ENCODE data around the gene ATXN2L. TPM values are rescaled to one million over a fixed set of nuclear protein-coding genes. Genes with fewer than 3 reads are reported as not detected.
A peak's percentile ranks its signal among the peaks of the same experiment; 100 is the strongest.
"Not testable (repeated sequence)": the region's sequence is repeated elsewhere in the genome, so short reads cannot be mapped to it uniquely, and the experiment has no call there.

ATXN2L gene
- total RNA-seq, 3 donors from 2014 or later, result 43.8 to 62.6 (median 58.1) TPM

- H3K4me1 ChIP-seq, result peaks cover 0 to 4% of the 10 kb centered on the region in 2 donors
- DNase-seq (ENCODE audit: low spot score in 2 of 2), result no peak
- no peaks in the 10 kb centered on the region for H3K27me3 ChIP-seq
- intact Hi-C loops (cut with DNase I; ENCODE audit: low total_unique reads), result no loop called here
- H3K27ac ChIP-seq, result no peak overlapping the region
- peak overlapping the region in 2 of 3 donors; percentile 71 to 73 for H3K4me3 ChIP-seq
- no peaks in the 10 kb centered on the region for H3K9me3 ChIP-seq
- no peaks in the 10 kb centered on the region for H3K36me3 ChIP-seq
- TF ChIP-seq, protein P1, sequence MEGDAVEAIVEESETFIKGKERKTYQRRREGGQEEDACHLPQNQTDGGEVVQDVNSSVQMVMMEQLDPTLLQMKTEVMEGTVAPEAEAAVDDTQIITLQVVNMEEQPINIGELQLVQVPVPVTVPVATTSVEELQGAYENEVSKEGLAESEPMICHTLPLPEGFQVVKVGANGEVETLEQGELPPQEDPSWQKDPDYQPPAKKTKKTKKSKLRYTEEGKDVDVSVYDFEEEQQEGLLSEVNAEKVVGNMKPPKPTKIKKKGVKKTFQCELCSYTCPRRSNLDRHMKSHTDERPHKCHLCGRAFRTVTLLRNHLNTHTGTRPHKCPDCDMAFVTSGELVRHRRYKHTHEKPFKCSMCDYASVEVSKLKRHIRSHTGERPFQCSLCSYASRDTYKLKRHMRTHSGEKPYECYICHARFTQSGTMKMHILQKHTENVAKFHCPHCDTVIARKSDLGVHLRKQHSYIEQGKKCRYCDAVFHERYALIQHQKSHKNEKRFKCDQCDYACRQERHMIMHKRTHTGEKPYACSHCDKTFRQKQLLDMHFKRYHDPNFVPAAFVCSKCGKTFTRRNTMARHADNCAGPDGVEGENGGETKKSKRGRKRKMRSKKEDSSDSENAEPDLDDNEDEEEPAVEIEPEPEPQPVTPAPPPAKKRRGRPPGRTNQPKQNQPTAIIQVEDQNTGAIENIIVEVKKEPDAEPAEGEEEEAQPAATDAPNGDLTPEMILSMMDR (IDR thresholded peaks at IDR 0.05), result no peak
- TF ChIP-seq POLR2A (IDR thresholded peaks at IDR 0.05), result no peak
- TF ChIP-seq POLR2AphosphoS5 (IDR thresholded peaks at IDR 0.05), result no peak
Observed at GRCh38 chr16:28880589-28880915, 57.8 kb downstream of the ATXN2L start.

GRCh38 chr16:28880955-28881354 is 58.2 kb downstream of the ATXN2L start:
- H3K4me3 ChIP-seq, result no peak overlapping the region
- no peak for DNase-seq (ENCODE audit: low spot score in 2 of 2)
- intact Hi-C loops (cut with DNase I; ENCODE audit: low total_unique reads), result no loop called here
- peaks cover 0 to 4% of the 10 kb centered on the region in 2 donors for H3K4me1 ChIP-seq
- TF ChIP-seq POLR2AphosphoS5 (IDR thresholded peaks at IDR 0.05) (no peak), POLR2A (IDR thresholded peaks at IDR 0.05) (no peak)
- TF ChIP-seq, protein P1 (IDR thresholded peaks at IDR 0.05), result no peak
- no peaks in the 10 kb centered on the region for H3K27me3 ChIP-seq
- H3K36me3 ChIP-seq, result no peaks in the 10 kb centered on the region
- H3K27ac ChIP-seq, result no peak overlapping the region
- H3K9me3 ChIP-seq, result no peaks in the 10 kb centered on the region

GRCh38 chr16:28881565-28881964 is 58.8 kb downstream of the ATXN2L start:
- H3K27ac ChIP-seq; DNase-seq (ENCODE audit: low spot score in 2 of 2); H3K4me1 ChIP-seq; intact Hi-C loops (cut with DNase I; ENCODE audit: low total_unique reads); H3K4me3 ChIP-seq; H3K27me3 ChIP-seq; H3K9me3 ChIP-seq; H3K36me3 ChIP-seq: not testable (repeated sequence)

DNA sequence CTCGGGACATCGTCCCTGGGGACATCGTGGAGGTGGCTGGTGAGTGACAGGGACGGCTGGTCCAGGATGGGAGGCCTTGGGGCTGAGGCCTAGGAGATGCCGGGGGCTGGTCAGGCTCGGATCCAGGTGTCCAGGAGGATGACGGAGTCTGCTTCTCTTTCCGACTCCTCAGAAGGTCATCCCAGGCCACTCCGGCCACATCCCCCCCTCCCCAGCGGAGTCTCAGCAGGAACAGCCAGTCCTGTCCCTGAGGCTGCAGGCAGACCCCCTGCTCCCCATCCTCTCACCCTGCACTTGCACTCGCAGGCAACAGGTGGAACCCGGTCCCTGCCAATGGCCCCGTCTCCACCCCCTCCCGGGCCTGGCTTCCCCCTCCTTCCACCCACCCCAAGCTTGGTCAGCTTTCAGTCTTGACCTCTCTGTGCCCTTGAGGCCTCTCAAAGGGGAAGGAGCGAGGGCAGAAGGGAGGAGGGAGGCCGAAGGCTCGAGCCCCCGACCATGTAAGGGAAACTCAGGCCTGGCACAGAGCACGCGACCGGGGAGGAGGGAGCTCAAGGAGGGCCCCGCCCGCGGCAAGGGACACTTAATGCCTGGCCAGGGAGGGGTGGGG is 59.9 kb downstream of the ATXN2L start:
- Histone ChIP-seq H3K9me3 (no peaks in the 10 kb centered on the region), H3K27ac (no peak overlapping the region), H3K36me3 (no peaks in the 10 kb centered on the region), H3K4me1 (peaks cover 0 to 4% of the 10 kb centered on the region in 2 donors), H3K4me3 (no peak overlapping the region), H3K27me3 (no peaks in the 10 kb centered on the region)
- intact Hi-C loops (cut with DNase I; ENCODE audit: low total_unique reads), result no loop called here
- TF ChIP-seq POLR2A (IDR thresholded peaks at IDR 0.05), result no peak
- TF ChIP-seq, protein P1 (IDR thresholded peaks at IDR 0.05), result no peak
- TF ChIP-seq POLR2AphosphoS5 (IDR thresholded peaks at IDR 0.05), result no peak
- DNase-seq (ENCODE audit: low spot score in 2 of 2), result no peak

- Histone ChIP-seq H3K4me1 (peaks cover 0 to 4% of the 10 kb centered on the region in 2 donors), H3K4me3 (no peak overlapping the region), H3K27ac (no peak overlapping the region), H3K27me3 (no peaks in the 10 kb centered on the region), H3K36me3 (no peaks in the 10 kb centered on the region), H3K9me3 (no peaks in the 10 kb centered on the region)
- TF ChIP-seq POLR2AphosphoS5 (IDR thresholded peaks at IDR 0.05), result no peak
- TF ChIP-seq, protein P1 (IDR thresholded peaks at IDR 0.05), result no peak
- no peak for TF ChIP-seq POLR2A (IDR thresholded peaks at IDR 0.05)
- no peak for DNase-seq (ENCODE audit: low spot score in 2 of 2)
- intact Hi-C loops (cut with DNase I; ENCODE audit: low total_unique reads), result no loop called here
Observed at GRCh38 chr16:28883221-28883996, 60.6 kb downstream of the ATXN2L start.

Data from breast epithelium (tissue), 4 donors.